IPS-18a (cell line): Measurements from ENCODE around the gene CYP24A1.

Source experiments
- H3K27ac ChIP-seq: one replicate; pipeline ENCODE4 v1.5.1; 2013; ENCODE audit warnings: low read length
- H3K27me3 ChIP-seq: one replicate; pipeline ENCODE4 v1.6.1; 2013; ENCODE audit warnings: mild to moderate bottlenecking, low read length; ENCODE audit not compliant: control insufficient read depth, insufficient read depth
- H3K36me3 ChIP-seq: one replicate; pipeline ENCODE4 v1.6.1; 2013; ENCODE audit warnings: low read depth, low read length; ENCODE audit not compliant: control insufficient read depth
- H3K4me1 ChIP-seq: one replicate; pipeline ENCODE4 v1.6.1; 2013; ENCODE audit warnings: low read depth, low read length; ENCODE audit not compliant: control insufficient read depth
- H3K4me3 ChIP-seq: one replicate; pipeline ENCODE4 v1.5.1; 2013; ENCODE audit warnings: low read length
- H3K9ac ChIP-seq: one replicate; pipeline ENCODE4 v1.6.1; 2013; ENCODE audit warnings: mild to moderate bottlenecking, low read length, moderate library complexity
- H3K9me3 ChIP-seq: one replicate; pipeline ENCODE4 v1.6.1; 2013; ENCODE audit warnings: low read depth, low read length; ENCODE audit not compliant: control insufficient read depth

Gene CYP24A1

GRCh38 chr20:54184904-54185626, 11.3 kb upstream of the CYP24A1 start:
- Histone ChIP-seq H3K27ac (no peak overlapping the region), H3K36me3 (no peaks in the 10 kb centered on the region), H3K4me1 (no peaks in the 10 kb centered on the region), H3K4me3 (no peak overlapping the region), H3K9ac (no peak overlapping the region), H3K9me3 (no peaks in the 10 kb centered on the region), H3K27me3 (no peaks in the 10 kb centered on the region)

GRCh38 chr20:54184071-54184470, 10.3 kb upstream of the CYP24A1 start:
- Histone ChIP-seq H3K9ac (no peak overlapping the region), H3K4me1 (no peaks in the 10 kb centered on the region), H3K27ac (no peak overlapping the region), H3K27me3 (no peaks in the 10 kb centered on the region), H3K36me3 (no peaks in the 10 kb centered on the region), H3K4me3 (no peak overlapping the region), H3K9me3 (no peaks in the 10 kb centered on the region)

DNA sequence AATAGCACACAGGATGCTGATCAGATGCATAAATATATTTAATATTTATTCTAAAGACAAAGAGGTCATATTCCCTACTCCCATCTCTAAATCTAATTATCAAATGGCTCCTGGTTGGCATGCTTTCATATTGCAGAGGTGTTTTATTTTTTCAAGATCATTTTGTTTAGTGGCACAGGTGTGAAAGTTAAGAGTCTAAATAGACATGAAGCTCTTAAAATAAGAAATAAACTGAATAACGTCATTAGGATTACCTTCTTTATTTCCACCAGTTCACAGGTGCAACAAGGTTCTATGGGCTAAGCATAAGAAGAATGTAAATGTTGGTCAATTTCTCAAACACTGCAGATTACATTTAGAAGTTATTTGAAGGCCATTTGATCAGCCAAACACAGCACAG, 7.1 kb upstream of the CYP24A1 start:
- Histone ChIP-seq H3K27me3 (peaks cover 10% of the 10 kb centered on the region), H3K9ac (no peak overlapping the region), H3K27ac (no peak overlapping the region), H3K4me1 (no peaks in the 10 kb centered on the region), H3K4me3 (no peak overlapping the region), H3K36me3 (no peaks in the 10 kb centered on the region), H3K9me3 (no peaks in the 10 kb centered on the region)

- Histone ChIP-seq H3K4me1 (peaks cover under 1% of the 10 kb centered on the region), H3K9ac (no peak overlapping the region), H3K27ac (no peak overlapping the region), H3K9me3 (no peaks in the 10 kb centered on the region), H3K36me3 (no peaks in the 10 kb centered on the region), H3K4me3 (no peak overlapping the region), H3K27me3 (peaks cover 20% of the 10 kb centered on the region)
Observed at GRCh38 chr20:54179946-54180345, 6.2 kb upstream of the CYP24A1 start.

DNA sequence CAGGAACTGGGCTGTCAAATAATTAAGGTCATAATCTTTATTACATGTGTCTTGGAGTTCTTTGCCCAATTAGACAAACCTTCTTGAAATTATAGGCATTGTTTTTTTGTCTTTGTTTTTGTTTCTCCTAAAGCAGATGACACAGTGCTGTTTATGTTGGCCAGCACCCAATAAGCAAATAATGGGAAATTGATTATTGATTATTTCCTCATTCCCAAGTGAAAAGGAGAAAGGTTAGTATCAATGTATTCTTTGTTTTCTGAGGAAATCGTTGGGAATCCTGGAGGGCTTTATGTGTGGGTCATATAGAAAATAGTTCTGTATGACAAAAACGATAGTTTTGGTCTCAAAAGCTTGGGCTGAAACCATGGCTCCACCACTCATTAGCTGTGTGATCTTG, 4.5 kb upstream of the CYP24A1 start:
- no peak overlapping the region for H3K9ac ChIP-seq
- H3K36me3 ChIP-seq, result no peaks in the 10 kb centered on the region
- peaks cover 37% of the 10 kb centered on the region for H3K27me3 ChIP-seq
- no peaks in the 10 kb centered on the region for H3K9me3 ChIP-seq
- no peak overlapping the region for H3K4me3 ChIP-seq
- H3K4me1 ChIP-seq, result peaks cover 7% of the 10 kb centered on the region
- no peak overlapping the region for H3K27ac ChIP-seq

- peaks cover 7% of the 10 kb centered on the region for H3K4me1 ChIP-seq
- H3K36me3 ChIP-seq, result no peaks in the 10 kb centered on the region
- H3K27ac ChIP-seq, result no peak overlapping the region
- no peaks in the 10 kb centered on the region for H3K9me3 ChIP-seq
- H3K4me3 ChIP-seq, result no peak overlapping the region
- peaks cover 46% of the 10 kb centered on the region for H3K27me3 ChIP-seq
- H3K9ac ChIP-seq, result no peak overlapping the region
Observed at GRCh38 chr20:54177378-54177777, 3.6 kb upstream of the CYP24A1 start.

DNA sequence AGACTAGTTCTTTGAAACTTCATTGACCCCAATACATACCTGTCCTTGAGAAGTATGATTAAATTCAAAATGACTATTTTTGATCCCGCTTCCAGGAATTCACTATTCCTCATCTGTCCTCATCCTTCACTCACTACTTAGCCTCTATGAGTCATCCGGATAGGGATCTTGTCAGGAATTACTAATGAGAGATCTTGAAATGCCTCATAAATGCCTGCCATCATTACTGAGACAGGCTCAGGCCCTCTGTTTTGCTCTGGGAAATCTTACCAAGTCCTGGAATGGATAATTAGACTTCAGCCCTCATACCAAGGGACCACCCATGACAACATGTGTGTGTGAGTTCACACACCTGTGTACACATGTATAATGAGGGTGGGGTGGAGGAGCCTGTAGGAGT, 2.8 kb upstream of the CYP24A1 start:
- no peak overlapping the region for H3K4me3 ChIP-seq
- no peak overlapping the region for H3K27ac ChIP-seq
- H3K36me3 ChIP-seq, result no peaks in the 10 kb centered on the region
- H3K9me3 ChIP-seq, result no peaks in the 10 kb centered on the region
- H3K4me1 ChIP-seq, result peaks cover 7% of the 10 kb centered on the region
- H3K9ac ChIP-seq, result no peak overlapping the region
- H3K27me3 ChIP-seq, result peaks cover 53% of the 10 kb centered on the region

DNA sequence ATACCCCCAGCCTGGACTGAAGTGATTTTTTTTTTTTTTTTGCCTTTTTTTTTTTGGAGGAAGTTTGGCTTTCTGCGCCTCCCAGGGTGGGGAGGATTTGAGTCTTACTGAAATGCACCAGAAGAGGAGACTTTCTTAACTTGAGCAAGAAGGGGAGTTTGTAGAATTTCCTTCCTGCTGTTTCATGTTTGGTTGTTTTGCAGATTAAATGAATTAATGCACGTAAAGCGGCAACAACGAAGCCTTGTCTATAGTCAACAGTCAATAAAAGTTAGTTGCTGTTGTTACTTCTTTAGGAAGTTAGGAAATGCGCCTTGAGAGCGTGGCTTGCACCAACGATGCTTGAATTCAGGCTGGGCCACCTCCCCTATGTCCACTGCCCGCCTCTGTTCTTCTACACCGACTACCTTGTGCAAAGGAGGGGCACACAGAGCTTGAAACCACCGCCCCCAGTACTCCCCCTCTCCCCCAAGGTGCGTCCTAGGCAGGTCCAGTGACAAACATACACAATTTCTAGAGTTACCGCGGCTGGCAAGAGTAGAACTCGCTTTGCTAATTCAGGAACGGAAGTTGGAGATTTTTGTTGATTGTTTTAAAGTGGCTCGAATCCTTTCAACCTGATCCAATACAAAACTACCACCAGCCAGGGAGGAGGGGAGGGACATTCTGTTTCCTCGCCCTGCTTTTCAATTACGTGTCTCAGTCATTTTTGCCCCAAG, 830 bp upstream of the CYP24A1 start:
- no peaks in the 10 kb centered on the region for H3K36me3 ChIP-seq
- peaks cover 72% of the 10 kb centered on the region for H3K27me3 ChIP-seq
- peak overlapping the region; percentile 54 for H3K4me3 ChIP-seq
- no peak overlapping the region for H3K9ac ChIP-seq
- peaks cover 7% of the 10 kb centered on the region for H3K4me1 ChIP-seq
- H3K27ac ChIP-seq, result no peak overlapping the region
- H3K9me3 ChIP-seq, result no peaks in the 10 kb centered on the region

DNA sequence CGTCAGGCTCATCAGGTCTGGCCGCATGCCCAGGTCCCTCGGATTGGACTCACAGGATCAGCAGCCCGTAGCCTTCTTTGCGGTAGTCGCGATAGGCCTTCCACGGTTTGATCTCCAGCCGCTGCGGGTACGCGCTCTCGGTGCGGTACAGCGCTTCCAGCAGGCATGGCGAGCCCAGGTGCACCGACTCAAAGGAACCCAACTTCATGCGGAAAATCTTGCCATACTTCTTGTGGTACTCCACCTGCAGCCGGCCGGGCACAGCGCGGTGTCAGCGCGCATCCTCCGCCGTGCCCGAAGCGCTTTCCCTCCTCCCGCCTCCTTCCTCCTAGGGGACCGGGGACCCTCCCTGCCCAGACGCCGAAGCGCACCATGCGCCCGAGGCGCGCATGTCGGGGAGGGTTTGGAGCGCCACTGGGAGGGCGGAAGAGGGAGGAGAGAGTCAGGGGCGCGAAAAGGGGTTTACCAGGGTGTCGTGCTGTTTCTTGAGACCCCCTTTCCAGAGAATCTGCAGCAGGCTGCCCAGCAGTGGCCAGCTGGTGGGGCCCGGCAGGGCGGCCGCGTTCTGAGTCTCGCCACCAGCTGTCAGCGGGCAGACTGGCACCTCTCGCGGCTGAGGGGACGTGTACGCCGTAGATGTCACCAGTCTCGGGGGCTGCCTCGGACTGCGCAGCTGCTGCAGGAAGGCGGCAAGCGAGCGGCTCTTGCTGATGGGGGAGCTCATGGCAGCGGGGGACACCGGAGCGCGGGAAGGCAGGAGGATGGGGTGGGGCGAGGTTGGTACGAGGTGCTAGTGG, 732 bp downstream of the CYP24A1 start:
- Histone ChIP-seq H3K9me3 (no peaks in the 10 kb centered on the region), H3K4me3 (peak overlapping the region; percentile 54), H3K36me3 (no peaks in the 10 kb centered on the region), H3K4me1 (peaks cover 7% of the 10 kb centered on the region), H3K27me3 (peaks cover 77% of the 10 kb centered on the region), H3K27ac (no peak overlapping the region), H3K9ac (no peak overlapping the region)

DNA sequence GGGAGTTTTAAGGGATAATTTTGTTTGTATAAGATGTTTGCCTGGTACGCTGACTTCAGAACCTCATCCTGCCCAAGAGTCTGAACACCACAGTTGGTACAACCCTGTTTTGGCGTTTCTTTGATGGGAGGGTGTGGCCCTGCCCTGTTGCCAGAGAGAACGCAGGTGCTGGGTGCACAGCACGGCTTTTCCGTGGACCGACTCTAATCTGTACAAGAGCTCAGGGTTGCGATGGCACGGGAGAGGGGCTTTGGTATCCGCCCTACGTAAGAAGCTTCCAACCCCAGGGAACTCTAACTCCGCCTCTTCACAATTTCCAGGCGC, 1.3 kb downstream of the CYP24A1 start:
- peaks cover 7% of the 10 kb centered on the region for H3K4me1 ChIP-seq
- H3K27ac ChIP-seq, result no peak overlapping the region
- H3K9ac ChIP-seq, result no peak overlapping the region
- H3K4me3 ChIP-seq, result peak overlapping the region; percentile 54
- no peaks in the 10 kb centered on the region for H3K36me3 ChIP-seq
- no peaks in the 10 kb centered on the region for H3K9me3 ChIP-seq
- H3K27me3 ChIP-seq, result peaks cover 77% of the 10 kb centered on the region

DNA sequence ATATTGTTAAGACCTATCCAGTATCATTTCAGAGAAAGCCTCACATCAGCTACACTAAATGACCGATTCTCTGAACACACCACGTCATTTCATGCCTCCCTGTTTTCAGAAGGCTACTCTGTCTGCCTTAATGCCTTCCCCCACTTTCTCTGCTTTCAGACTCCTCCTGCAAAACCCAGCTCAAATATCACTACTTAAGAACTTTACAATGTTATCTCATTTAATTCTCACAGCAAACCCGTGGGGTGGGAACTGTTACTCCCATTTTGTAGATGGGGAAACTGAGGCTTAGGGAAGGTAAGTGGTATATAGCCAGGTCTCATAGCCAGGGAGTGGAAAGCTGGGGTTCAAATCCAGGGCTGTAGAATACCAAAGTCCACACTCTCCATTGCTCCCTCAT, 2.8 kb downstream of the CYP24A1 start:
- Histone ChIP-seq H3K27me3 (peaks cover 67% of the 10 kb centered on the region), H3K4me1 (peaks cover 7% of the 10 kb centered on the region), H3K9ac (no peak overlapping the region), H3K27ac (no peak overlapping the region), H3K4me3 (no peak overlapping the region), H3K36me3 (no peaks in the 10 kb centered on the region), H3K9me3 (no peaks in the 10 kb centered on the region)
